ENCODE data around the gene CPZ. TPM values are rescaled to one million over a fixed set of nuclear protein-coding genes. Genes with fewer than 3 reads are reported as not detected.

Gene CPZ
- total and polyA plus RNA-seq, 2 experiments from 2014 or later, result 24.6 to 37.3 TPM

DNA sequence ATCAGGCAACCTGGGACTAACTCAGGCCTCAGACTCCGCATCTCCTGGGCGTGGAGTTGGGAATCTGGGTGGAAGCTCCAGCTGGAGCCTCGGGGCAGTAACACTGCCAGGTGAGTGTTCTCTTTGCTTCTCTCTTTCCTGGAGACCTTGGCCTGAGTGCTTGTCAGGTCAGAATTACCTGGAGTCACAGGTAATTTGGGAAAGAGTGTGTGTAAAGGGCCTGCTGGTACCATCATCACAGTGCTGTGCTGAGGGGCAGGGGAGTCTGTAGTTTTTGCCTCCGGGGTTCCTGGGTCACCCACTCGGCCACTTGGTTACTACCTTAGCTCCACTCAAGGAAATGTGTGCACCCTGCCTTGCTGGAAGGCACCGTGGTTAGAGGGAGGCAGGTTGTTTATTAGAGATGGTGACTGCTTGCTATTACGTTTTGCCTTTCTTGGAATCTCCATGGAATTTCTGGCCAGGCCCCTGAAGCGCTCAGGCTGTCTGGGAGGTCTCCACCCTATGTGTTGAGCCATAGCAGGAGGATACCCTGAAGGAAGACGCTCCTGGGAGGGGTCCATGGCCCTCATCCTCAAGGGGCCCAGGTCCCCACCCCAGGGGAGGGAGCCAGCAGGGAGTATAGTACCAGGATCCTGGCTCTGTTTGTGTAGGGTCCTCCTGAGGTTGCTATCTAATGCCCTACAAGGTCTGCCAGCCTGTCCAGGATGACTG is 9.5 kb upstream of the CPZ start (continued):
- TF ChIP-seq, protein P1, sequence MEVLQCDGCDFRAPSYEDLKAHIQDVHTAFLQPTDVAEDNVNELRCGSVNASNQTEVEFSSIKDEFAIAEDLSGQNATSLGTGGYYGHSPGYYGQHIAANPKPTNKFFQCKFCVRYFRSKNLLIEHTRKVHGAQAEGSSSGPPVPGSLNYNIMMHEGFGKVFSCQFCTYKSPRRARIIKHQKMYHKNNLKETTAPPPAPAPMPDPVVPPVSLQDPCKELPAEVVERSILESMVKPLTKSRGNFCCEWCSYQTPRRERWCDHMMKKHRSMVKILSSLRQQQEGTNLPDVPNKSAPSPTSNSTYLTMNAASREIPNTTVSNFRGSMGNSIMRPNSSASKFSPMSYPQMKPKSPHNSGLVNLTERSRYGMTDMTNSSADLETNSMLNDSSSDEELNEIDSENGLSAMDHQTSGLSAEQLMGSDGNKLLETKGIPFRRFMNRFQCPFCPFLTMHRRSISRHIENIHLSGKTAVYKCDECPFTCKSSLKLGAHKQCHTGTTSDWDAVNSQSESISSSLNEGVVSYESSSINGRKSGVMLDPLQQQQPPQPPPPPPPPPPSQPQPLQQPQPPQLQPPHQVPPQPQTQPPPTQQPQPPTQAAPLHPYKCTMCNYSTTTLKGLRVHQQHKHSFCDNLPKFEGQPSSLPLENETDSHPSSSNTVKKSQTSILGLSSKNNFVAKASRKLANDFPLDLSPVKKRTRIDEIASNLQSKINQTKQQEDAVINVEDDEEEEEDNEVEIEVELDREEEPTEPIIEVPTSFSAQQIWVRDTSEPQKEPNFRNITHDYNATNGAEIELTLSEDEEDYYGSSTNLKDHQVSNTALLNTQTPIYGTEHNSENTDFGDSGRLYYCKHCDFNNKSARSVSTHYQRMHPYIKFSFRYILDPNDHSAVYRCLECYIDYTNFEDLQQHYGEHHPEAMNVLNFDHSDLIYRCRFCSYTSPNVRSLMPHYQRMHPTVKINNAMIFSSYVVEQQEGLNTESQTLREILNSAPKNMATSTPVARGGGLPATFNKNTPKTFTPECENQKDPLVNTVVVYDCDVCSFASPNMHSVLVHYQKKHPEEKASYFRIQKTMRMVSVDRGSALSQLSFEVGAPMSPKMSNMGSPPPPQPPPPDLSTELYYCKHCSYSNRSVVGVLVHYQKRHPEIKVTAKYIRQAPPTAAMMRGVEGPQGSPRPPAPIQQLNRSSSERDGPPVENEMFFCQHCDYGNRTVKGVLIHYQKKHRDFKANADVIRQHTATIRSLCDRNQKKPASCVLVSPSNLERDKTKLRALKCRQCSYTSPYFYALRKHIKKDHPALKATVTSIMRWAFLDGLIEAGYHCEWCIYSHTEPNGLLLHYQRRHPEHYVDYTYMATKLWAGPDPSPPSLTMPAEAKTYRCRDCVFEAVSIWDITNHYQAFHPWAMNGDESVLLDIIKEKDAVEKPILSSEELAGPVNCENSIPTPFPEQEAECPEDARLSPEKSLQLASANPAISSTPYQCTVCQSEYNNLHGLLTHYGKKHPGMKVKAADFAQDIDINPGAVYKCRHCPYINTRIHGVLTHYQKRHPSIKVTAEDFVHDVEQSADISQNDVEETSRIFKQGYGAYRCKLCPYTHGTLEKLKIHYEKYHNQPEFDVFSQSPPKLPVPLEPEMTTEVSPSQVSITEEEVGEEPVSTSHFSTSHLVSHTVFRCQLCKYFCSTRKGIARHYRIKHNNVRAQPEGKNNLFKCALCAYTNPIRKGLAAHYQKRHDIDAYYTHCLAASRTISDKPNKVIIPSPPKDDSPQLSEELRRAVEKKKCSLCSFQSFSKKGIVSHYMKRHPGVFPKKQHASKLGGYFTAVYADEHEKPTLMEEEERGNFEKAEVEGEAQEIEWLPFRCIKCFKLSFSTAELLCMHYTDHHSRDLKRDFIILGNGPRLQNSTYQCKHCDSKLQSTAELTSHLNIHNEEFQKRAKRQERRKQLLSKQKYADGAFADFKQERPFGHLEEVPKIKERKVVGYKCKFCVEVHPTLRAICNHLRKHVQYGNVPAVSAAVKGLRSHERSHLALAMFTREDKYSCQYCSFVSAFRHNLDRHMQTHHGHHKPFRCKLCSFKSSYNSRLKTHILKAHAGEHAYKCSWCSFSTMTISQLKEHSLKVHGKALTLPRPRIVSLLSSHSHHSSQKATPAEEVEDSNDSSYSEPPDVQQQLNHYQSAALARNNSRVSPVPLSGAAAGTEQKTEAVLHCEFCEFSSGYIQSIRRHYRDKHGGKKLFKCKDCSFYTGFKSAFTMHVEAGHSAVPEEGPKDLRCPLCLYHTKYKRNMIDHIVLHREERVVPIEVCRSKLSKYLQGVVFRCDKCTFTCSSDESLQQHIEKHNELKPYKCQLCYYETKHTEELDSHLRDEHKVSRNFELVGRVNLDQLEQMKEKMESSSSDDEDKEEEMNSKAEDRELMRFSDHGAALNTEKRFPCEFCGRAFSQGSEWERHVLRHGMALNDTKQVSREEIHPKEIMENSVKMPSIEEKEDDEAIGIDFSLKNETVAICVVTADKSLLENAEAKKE (CRISPR knock-in tag; IDR thresholded peaks at IDR 0.05), result no peak
- TF ChIP-seq NANOG (IDR thresholded peaks at IDR 0.05; ENCODE audit: borderline replicate concordance) (no peak), CREB1 (CRISPR knock-in tag; IDR thresholded peaks at IDR 0.05; ENCODE audit: low read depth) (no peak), STAT1 (IDR thresholded peaks at IDR 0.05; ENCODE audit: unreplicated experiment) (no peak)
- TF ChIP-seq, protein P2, sequence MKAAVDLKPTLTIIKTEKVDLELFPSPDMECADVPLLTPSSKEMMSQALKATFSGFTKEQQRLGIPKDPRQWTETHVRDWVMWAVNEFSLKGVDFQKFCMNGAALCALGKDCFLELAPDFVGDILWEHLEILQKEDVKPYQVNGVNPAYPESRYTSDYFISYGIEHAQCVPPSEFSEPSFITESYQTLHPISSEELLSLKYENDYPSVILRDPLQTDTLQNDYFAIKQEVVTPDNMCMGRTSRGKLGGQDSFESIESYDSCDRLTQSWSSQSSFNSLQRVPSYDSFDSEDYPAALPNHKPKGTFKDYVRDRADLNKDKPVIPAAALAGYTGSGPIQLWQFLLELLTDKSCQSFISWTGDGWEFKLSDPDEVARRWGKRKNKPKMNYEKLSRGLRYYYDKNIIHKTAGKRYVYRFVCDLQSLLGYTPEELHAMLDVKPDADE (IDR thresholded peaks at IDR 0.05), result no peak

DNA sequence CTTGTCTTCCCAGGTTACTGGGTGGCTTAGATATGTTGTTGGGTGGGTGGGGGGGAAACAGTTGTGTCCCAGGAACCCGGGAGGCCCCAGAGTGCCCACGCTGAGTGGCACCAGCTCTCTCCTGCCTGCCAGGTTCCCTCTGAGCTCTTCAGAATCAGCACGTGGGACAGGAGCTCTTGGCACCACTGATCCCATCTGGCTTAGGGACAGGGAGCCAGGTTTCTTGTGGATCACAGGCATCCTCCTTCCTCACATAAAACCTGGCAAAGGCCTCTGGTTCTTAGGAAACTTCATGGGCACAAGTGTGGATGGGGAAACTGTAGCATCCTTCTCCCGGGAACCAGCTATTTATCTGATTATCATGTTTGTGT is 8.9 kb upstream of the CPZ start:
- Histone ChIP-seq H3K36me3 (ENCODE audit: insufficient read depth) (no peaks in the 10 kb centered on the region), H3K4me2 (no peak overlapping the region), H3K4me1 (ENCODE audit: insufficient read depth) (peaks cover 9% of the 10 kb centered on the region; the same call in 1 of the 2 replicates), H2AFZ (no peak overlapping the region), H3K27me3 (ENCODE audit: insufficient read depth) (peaks cover 13% of the 10 kb centered on the region), H4K20me1 (replicated peaks; ENCODE audit: insufficient read depth) (no peaks in the 10 kb centered on the region), H3F3A (replicated peaks; ENCODE audit: low read depth) (0 out of 2 replicates have a peak, but pooled peaks cover 2% of the 10 kb centered on the region), H3K4me3 (no peak overlapping the region), H3K79me2 (replicated peaks; ENCODE audit: insufficient read depth) (no peaks in the 10 kb centered on the region), H3K9me2 (ENCODE audit: insufficient read depth) (no peaks in the 10 kb centered on the region), H3K27ac (ENCODE audit: low read depth) (no peak overlapping the region)
- Mint-ChIP-seq H3K4me3 (no peak overlapping the region), H3K9me3 (no peaks in the 10 kb centered on the region), H3K27me3 (ENCODE audit: insufficient read depth, low read depth, poor library complexity) (peaks cover 36% of the 10 kb centered on the region), H3K36me3 (ENCODE audit: low read depth) (no peaks in the 10 kb centered on the region), H3K4me1 (peaks cover 32% of the 10 kb centered on the region), H3K27ac (no peak overlapping the region)
- no peak for DNase-seq (ENCODE audit: low spot score)
- no peak for ATAC-seq
- no peak for TF ChIP-seq EZH2 (IDR thresholded peaks at IDR 0.05; ENCODE audit: low read depth, unreplicated experiment)
- no peak for TF ChIP-seq EZH2phosphoT487 (IDR thresholded peaks at IDR 0.05; ENCODE audit: unreplicated experiment)
- TF ChIP-seq, protein P3, sequence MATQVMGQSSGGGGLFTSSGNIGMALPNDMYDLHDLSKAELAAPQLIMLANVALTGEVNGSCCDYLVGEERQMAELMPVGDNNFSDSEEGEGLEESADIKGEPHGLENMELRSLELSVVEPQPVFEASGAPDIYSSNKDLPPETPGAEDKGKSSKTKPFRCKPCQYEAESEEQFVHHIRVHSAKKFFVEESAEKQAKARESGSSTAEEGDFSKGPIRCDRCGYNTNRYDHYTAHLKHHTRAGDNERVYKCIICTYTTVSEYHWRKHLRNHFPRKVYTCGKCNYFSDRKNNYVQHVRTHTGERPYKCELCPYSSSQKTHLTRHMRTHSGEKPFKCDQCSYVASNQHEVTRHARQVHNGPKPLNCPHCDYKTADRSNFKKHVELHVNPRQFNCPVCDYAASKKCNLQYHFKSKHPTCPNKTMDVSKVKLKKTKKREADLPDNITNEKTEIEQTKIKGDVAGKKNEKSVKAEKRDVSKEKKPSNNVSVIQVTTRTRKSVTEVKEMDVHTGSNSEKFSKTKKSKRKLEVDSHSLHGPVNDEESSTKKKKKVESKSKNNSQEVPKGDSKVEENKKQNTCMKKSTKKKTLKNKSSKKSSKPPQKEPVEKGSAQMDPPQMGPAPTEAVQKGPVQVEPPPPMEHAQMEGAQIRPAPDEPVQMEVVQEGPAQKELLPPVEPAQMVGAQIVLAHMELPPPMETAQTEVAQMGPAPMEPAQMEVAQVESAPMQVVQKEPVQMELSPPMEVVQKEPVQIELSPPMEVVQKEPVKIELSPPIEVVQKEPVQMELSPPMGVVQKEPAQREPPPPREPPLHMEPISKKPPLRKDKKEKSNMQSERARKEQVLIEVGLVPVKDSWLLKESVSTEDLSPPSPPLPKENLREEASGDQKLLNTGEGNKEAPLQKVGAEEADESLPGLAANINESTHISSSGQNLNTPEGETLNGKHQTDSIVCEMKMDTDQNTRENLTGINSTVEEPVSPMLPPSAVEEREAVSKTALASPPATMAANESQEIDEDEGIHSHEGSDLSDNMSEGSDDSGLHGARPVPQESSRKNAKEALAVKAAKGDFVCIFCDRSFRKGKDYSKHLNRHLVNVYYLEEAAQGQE (IDR thresholded peaks at IDR 0.05; ENCODE audit: unreplicated experiment), result no peak
- no peak for TF ChIP-seq NANOG (IDR thresholded peaks at IDR 0.05; ENCODE audit: borderline replicate concordance)
- no peak for TF ChIP-seq ZNF331 (CRISPR knock-in tag; IDR thresholded peaks at IDR 0.05; ENCODE audit: low read depth)
- TF ChIP-seq, protein P4, sequence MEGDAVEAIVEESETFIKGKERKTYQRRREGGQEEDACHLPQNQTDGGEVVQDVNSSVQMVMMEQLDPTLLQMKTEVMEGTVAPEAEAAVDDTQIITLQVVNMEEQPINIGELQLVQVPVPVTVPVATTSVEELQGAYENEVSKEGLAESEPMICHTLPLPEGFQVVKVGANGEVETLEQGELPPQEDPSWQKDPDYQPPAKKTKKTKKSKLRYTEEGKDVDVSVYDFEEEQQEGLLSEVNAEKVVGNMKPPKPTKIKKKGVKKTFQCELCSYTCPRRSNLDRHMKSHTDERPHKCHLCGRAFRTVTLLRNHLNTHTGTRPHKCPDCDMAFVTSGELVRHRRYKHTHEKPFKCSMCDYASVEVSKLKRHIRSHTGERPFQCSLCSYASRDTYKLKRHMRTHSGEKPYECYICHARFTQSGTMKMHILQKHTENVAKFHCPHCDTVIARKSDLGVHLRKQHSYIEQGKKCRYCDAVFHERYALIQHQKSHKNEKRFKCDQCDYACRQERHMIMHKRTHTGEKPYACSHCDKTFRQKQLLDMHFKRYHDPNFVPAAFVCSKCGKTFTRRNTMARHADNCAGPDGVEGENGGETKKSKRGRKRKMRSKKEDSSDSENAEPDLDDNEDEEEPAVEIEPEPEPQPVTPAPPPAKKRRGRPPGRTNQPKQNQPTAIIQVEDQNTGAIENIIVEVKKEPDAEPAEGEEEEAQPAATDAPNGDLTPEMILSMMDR (conservative IDR thresholded peaks at IDR 0.05; ENCODE audit: low read depth in 2 of 2), result no peak
- TF ChIP-seq POLR2AphosphoS5 (IDR thresholded peaks at IDR 0.05; ENCODE audit: low read depth), result no peak
- no peak for TF ChIP-seq ZNF114 (CRISPR knock-in tag; IDR thresholded peaks at IDR 0.05)
- TF ChIP-seq JUNB (IDR thresholded peaks at IDR 0.05; ENCODE audit: unreplicated experiment), result no peak

All from GM23338 (cell line).